Fibroblast of pulmonary artery (primary cell): ENCODE data around the gene ZNF385A.

Experiments
- DNase-seq: peaks from one replicate; pipeline ENCODE4 v3.0.0-alpha.2; 2010; ENCODE audit warnings: low read depth
- H3K4me3 ChIP-seq: replicated peaks from 2 replicates; pipeline ENCODE4 v1.5.1; 2011; ENCODE audit warnings: low read depth, mild to moderate bottlenecking, control low read depth, low read length, moderate library complexity
- TF ChIP-seq, protein P1 (sequence below): IDR thresholded peaks from 2 replicates; pipeline ENCODE4 v1.5.1; 2011; ENCODE audit warnings: mild to moderate bottlenecking, control low read depth, low read length, inconsistent platforms; ENCODE audit errors: missing control alignments

ZNF385A gene

DNA sequence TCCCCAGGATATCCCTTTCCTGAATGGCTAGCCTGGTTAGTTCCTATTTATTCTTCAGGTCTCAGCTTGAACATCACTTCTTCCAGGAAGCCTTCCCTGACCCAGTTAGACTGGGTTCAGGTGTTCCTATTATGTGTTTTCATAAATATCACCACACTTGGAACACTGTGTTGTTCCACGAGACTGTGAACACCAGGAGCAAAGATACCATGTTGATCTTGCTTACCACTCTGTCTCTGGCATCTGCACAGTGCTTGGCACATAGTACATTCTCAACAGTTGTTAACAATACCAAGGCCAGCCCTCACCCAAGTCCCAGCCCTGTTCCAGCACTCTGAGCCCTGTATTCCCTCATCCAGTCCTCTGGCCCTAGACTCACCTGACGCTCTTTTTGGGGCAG lies 13.7 kb upstream of the ZNF385A start:
- no peak for DNase-seq
- H3K4me3 ChIP-seq = no peak overlapping the region
- TF ChIP-seq, protein P1, sequence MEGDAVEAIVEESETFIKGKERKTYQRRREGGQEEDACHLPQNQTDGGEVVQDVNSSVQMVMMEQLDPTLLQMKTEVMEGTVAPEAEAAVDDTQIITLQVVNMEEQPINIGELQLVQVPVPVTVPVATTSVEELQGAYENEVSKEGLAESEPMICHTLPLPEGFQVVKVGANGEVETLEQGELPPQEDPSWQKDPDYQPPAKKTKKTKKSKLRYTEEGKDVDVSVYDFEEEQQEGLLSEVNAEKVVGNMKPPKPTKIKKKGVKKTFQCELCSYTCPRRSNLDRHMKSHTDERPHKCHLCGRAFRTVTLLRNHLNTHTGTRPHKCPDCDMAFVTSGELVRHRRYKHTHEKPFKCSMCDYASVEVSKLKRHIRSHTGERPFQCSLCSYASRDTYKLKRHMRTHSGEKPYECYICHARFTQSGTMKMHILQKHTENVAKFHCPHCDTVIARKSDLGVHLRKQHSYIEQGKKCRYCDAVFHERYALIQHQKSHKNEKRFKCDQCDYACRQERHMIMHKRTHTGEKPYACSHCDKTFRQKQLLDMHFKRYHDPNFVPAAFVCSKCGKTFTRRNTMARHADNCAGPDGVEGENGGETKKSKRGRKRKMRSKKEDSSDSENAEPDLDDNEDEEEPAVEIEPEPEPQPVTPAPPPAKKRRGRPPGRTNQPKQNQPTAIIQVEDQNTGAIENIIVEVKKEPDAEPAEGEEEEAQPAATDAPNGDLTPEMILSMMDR = no peak

DNA sequence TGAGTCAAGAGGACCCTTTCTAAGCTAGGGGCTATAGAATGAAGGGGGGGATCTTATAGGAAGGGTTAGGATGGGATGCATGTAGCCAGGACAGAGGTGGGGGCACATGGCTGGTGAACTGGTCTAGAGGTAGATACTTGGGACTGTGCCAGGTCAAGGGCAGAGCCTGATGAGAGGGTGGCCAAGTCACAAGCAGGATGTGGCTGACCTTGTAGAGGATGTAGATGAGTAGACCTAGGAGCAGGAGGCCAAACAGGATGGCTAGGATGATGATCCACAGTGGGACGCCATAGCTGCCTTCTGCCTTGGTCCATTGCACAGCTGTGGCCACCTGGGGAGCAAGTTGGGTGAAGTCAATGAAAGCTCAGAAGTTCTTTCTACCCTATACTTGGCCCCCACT lies 12.6 kb upstream of the ZNF385A start:
- TF ChIP-seq, protein P1 = no peak
- no peak overlapping the region for H3K4me3 ChIP-seq
- no peak for DNase-seq

DNA sequence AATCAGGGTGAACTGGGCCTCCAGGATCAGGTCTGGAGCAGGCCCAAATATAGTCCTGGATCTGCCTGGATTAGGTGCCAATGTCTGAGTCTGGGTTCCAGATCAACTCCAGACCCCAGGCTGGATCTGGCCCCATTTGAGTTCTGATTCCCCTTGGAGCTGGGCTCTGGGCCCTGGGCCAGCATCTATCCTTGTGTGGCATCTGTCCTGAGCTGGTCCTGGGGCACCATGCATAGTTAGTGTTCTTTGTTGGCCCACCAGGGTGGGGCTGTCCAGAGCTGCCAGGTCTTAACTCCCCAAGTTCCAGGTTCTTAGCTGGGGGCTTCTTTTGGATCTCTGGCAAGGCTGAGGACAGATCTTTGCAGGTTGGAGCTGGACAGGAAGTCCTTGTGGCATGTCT lies 11.0 kb upstream of the ZNF385A start:
- no peak for DNase-seq
- H3K4me3 ChIP-seq = no peak overlapping the region
- TF ChIP-seq, protein P1 = no peak

- DNase-seq = no peak
- no peak overlapping the region for H3K4me3 ChIP-seq
- TF ChIP-seq, protein P1 = no peak
Measured at GRCh38 chr12:54394986-54395385, 10.5 kb upstream of the ZNF385A start.

DNA sequence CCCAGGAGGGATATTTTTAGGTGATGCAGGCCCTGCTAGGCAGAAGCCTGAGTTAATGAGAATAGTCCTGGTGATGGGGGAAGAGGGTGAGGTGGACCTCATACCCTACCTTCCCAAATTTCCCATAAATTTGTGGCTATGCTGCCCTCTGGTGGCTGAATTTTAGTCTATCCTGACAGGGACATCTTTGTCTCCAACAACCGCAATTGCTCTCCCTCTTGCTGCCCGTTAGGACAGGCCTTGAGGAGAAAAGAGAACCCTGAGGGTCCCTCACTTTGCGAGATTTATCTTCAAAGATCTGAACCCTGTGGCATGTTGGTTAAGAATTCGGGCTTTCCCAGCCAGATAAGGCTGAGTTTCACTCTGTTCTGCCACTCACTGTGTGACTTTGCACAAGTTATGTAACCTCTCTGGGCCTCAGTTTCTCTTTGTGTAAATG lies 9.8 kb upstream of the ZNF385A start:
- peak; percentile 67 for DNase-seq
- no peak overlapping the region for H3K4me3 ChIP-seq
- TF ChIP-seq, protein P1 = peak; percentile 67

GRCh38 chr12:54393743-54394142 lies 9.2 kb upstream of the ZNF385A start:
- H3K4me3 ChIP-seq = no peak overlapping the region
- DNase-seq = no peak
- TF ChIP-seq, protein P1 = no peak

GRCh38 chr12:54393207-54393609 lies 8.7 kb upstream of the ZNF385A start:
- no peak overlapping the region for H3K4me3 ChIP-seq
- DNase-seq = no peak
- TF ChIP-seq, protein P1 = no peak
